ENCODE measurements around the gene CASR.
"Not testable (repeated sequence)": the region's sequence is repeated elsewhere in the genome, so short reads cannot be mapped to it uniquely, and the experiment has no call there.

Gene CASR

GRCh38 chr3:122183521-122183892 lies at the start of gene CASR:
Gene CASR, plus strand, starts transcription at chr3:122183668. Its CDS starts 70,522 bp downstream, at chr3:122254190.
- DNase-seq = peak in 1 of 3 experiments; percentile 57

- DNase-seq = no peak
Observed at GRCh38 chr3:122146466-122146865, 37.0 kb upstream of the CASR start.

GRCh38 chr3:122148941-122149627 lies 34.4 kb upstream of the CASR start:
- DNase-seq = no peak

GRCh38 chr3:122151480-122151879 lies 32.0 kb upstream of the CASR start:
- DNase-seq = no peak

- not testable (repeated sequence) for DNase-seq
Observed at GRCh38 chr3:122164983-122165382, 18.5 kb upstream of the CASR start.

GRCh38 chr3:122167630-122168029 lies 15.8 kb upstream of the CASR start:
- no peak for DNase-seq

- DNase-seq = no peak
Observed at GRCh38 chr3:122168044-122168443, 15.4 kb upstream of the CASR start.

- no peak for DNase-seq
Observed at GRCh38 chr3:122169911-122170310, 13.6 kb upstream of the CASR start.

- DNase-seq = not testable (repeated sequence)
Observed at GRCh38 chr3:122171361-122171760, 12.1 kb upstream of the CASR start.

- DNase-seq = no peak
Observed at GRCh38 chr3:122178711-122179110, 4.8 kb upstream of the CASR start.

- DNase-seq = no peak
Observed at GRCh38 chr3:122183893-122184590, 574 bp downstream of the CASR start.

- peak in 1 of 3 experiments; percentile 27 for DNase-seq
Observed at GRCh38 chr3:122184591-122184929, 1.1 kb downstream of the CASR start.

GRCh38 chr3:122186372-122186771 lies 2.9 kb downstream of the CASR start:
- DNase-seq = peak; percentile 11 to 56 (median 54)

GRCh38 chr3:122188737-122189136 lies 5.3 kb downstream of the CASR start:
- DNase-seq = peak in 1 of 3 experiments; percentile 27

GRCh38 chr3:122189357-122189756 lies 5.9 kb downstream of the CASR start:
- DNase-seq = no peak

GRCh38 chr3:122190525-122190924 lies 7.1 kb downstream of the CASR start:
- no peak for DNase-seq

GRCh38 chr3:122198966-122199365 lies 15.5 kb downstream of the CASR start:
- DNase-seq = peak in 1 of 3 experiments; percentile 26

GRCh38 chr3:122199552-122199951 lies 16.1 kb downstream of the CASR start:
- no peak for DNase-seq

- DNase-seq = peak in 1 of 3 experiments; percentile 92
Observed at GRCh38 chr3:122200661-122201060, 17.2 kb downstream of the CASR start.

GRCh38 chr3:122201476-122201875 lies 18.0 kb downstream of the CASR start:
- DNase-seq = not testable (repeated sequence)

GRCh38 chr3:122208579-122208978 lies 25.1 kb downstream of the CASR start:
- no peak for DNase-seq

GRCh38 chr3:122213650-122214049 lies 30.2 kb downstream of the CASR start:
- no peak for DNase-seq

- DNase-seq = no peak
Observed at GRCh38 chr3:122214711-122215110, 31.2 kb downstream of the CASR start.

- peak in 2 of 3 experiments; percentile 30 to 71 for DNase-seq
Observed at GRCh38 chr3:122215592-122216298, 32.3 kb downstream of the CASR start.
